Erythroblast (primary cell): ENCODE data around the gene SMCO3.

Experiments used
- DNase-seq, 2 experiments: peaks; one replicate each; lab custom pipeline; 2025; lab: John Stamatoyannopoulos, UW
- GATA1 ChIP-seq: IDR thresholded peaks from 2 replicates; pipeline ENCODE4 v1.6.1; 2011; ENCODE audit warnings: low read depth, mild to moderate bottlenecking, control low read depth, low read length, moderate library complexity
- POLR2A ChIP-seq: IDR thresholded peaks from 2 replicates; pipeline ENCODE4 v1.6.1; 2011; ENCODE audit warnings: mild to moderate bottlenecking, low read length

SMCO3 gene

GRCh38 chr12:14814014-14814413, at the start of gene SMCO3:
SMCO3 (minus strand) TSS chr12:14814182; CDS start chr12:14806680, 7,502 bp downstream.
- TF ChIP-seq GATA1 (no peak), POLR2A (no peak)
- no peak for DNase-seq

- TF ChIP-seq POLR2A: no peak
- DNase-seq: no peak
These were observed 46.5 kb upstream of the SMCO3 start for GRCh38 chr12:14860490-14860889.

GRCh38 chr12:14858513-14858912, 44.5 kb upstream of the SMCO3 start:
- TF ChIP-seq GATA1 (no peak), POLR2A (no peak)
- DNase-seq: no peak

- DNase-seq: no peak
- no peak for TF ChIP-seq POLR2A
- no peak for TF ChIP-seq GATA1
These were observed 40.7 kb upstream of the SMCO3 start for GRCh38 chr12:14854586-14855183.

GRCh38 chr12:14853961-14854360, 40.0 kb upstream of the SMCO3 start:
- DNase-seq: peak; percentile 57 to 64

GRCh38 chr12:14852880-14853279, 38.9 kb upstream of the SMCO3 start:
- TF ChIP-seq GATA1: no peak
- TF ChIP-seq POLR2A: no peak
- no peak for DNase-seq

More at GRCh38 chr12:14853961-14854360, 40.0 kb upstream of the SMCO3 start:
- TF ChIP-seq POLR2A (no peak), GATA1 (no peak)

GRCh38 chr12:14850929-14851663, 37.1 kb upstream of the SMCO3 start:
- DNase-seq: no peak
- TF ChIP-seq POLR2A: no peak
- no peak for TF ChIP-seq GATA1

- DNase-seq: no peak
- TF ChIP-seq POLR2A: no peak
- TF ChIP-seq GATA1: no peak
These were observed 35.7 kb upstream of the SMCO3 start for GRCh38 chr12:14849661-14850060.

- no peak for DNase-seq
- TF ChIP-seq POLR2A: no peak
- no peak for TF ChIP-seq GATA1
These were observed 33.0 kb upstream of the SMCO3 start for GRCh38 chr12:14846876-14847580.

- DNase-seq: peak; percentile 18 to 37
- TF ChIP-seq POLR2A (no peak), GATA1 (no peak)
These were observed 32.1 kb upstream of the SMCO3 start for GRCh38 chr12:14846042-14846587.

- TF ChIP-seq GATA1 (no peak), POLR2A (no peak)
- peak; percentile 75 to 82 for DNase-seq
These were observed 31.4 kb upstream of the SMCO3 start for GRCh38 chr12:14845350-14845750.

- DNase-seq: peak; percentile 27 to 40
- no peak for TF ChIP-seq POLR2A
- no peak for TF ChIP-seq GATA1
These were observed 30.4 kb upstream of the SMCO3 start for GRCh38 chr12:14844401-14844800.

GRCh38 chr12:14843425-14843887, 29.5 kb upstream of the SMCO3 start, which contains the start of gene ART4:
ART4 (minus strand) TSS chr12:14843526; CDS start chr12:14843113, 413 bp downstream.
- TF ChIP-seq GATA1: peak; percentile 83
- TF ChIP-seq POLR2A: peak; percentile 77
- DNase-seq: peak; percentile 93 to 97

- TF ChIP-seq GATA1: no peak
- no peak for TF ChIP-seq POLR2A
- peak in 1 of 2 experiments; percentile 58 for DNase-seq
These were observed 28.3 kb upstream of the SMCO3 start for GRCh38 chr12:14842315-14842714.
